Measurements from ENCODE around the gene CALM3.

CALM3 gene

DNA sequence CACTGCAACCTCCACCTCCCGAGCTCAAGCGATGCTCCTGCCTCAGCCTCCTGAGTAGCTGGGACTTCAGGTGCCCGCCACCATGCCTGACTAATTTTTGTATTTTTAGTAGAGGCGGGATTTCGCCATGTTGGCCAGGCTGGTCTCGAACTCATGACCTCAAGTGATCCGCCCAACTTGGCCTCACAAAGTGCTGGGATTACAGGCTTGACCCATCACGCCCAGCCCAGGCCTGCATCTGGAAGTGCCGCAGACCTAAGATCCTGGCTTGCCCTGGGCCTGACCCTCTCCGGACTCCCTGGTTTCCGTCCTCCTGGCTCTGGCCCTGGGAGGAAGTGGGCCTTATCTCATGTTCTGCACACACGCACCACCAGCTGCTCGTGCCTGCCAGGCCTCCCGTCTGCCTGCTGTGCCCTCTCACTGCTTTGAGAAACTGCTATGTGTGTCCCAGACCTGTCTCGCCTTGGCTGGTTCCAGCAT, 28.5 kb downstream of the CALM3 start:
- H3K4me3 ChIP-seq (ENCODE audit: low read length), result no peak overlapping the region
- WGBS, result 92% methylated on average over 15 of the region's 15 CpGs
- no peak overlapping the region for H3K9ac ChIP-seq (ENCODE audit: low read depth, low read length)
- H3K36me3 ChIP-seq (ENCODE audit: insufficient read depth, low read length), result no peaks in the 10 kb centered on the region
- H3K9me3 ChIP-seq (ENCODE audit: insufficient read depth, low read depth, low read length), result no peaks in the 10 kb centered on the region
- peaks cover 25% of the 10 kb centered on the region for H3K27me3 ChIP-seq (ENCODE audit: insufficient read depth, low read length)
- H3K4me1 ChIP-seq (ENCODE audit: insufficient read depth, low read length), result peaks cover 11% of the 10 kb centered on the region
- no peak overlapping the region for H3K27ac ChIP-seq (ENCODE audit: low read depth, low read length)

DNA sequence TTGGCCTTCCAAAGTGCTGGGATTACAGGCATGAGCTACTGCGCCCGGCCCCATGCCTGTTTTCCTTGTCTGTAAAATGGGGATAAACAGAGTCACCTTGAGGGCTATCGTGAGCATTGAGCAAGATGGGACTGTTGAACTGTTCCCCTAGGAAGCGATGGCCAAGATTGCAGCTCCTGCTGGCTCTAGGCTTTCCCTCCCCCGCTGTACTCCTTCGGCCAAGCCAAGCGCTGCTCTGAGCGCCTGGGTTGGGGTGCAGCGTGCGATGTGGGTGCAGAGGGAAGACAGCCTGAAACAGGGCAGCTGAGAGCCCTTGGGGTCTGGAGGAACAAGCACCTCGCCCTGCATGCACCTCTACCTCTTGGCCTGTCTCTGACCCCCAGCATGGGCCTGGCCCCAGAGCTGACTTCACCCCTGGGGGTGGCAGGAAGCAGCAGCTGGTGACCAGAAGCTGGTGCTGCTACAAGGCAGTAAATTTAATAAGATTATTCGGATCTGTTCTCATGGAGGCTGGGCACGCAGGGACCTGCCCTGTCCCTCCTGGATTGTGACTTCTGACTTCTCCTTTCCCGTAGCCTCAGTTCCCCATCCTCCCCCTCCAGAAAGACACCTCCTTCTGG, 29.6 kb downstream of the CALM3 start:
- Histone ChIP-seq H3K4me3 (ENCODE audit: low read length) (no peak overlapping the region), H3K27ac (ENCODE audit: low read depth, low read length) (no peak overlapping the region), H3K9ac (ENCODE audit: low read depth, low read length) (no peak overlapping the region), H3K4me1 (ENCODE audit: insufficient read depth, low read length) (peaks cover 11% of the 10 kb centered on the region), H3K36me3 (ENCODE audit: insufficient read depth, low read length) (no peaks in the 10 kb centered on the region), H3K27me3 (ENCODE audit: insufficient read depth, low read length) (peaks cover 34% of the 10 kb centered on the region), H3K9me3 (ENCODE audit: insufficient read depth, low read depth, low read length) (no peaks in the 10 kb centered on the region)
- whole genome bisulfite sequencing, result 85% methylated on average over 14 of the region's 14 CpGs

DNA sequence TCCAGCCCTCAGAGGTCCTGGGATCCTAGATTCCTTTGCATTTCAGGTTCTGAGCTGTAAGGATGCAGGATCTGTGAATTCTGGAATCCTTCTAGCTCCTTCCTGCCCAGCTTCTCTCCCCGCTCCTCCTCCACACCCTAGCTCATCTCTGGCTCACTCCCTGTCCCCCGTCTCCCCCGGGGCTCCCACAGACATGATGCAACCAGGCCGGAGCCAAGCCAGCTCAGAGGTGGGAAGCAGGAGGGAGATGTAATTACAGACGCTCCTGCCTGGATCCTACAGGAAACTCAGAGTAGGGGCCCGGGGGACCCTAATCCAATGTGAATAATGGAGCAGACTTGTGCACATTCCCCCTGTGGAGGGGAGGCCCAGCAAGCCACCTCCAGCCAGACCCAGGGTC, 30.4 kb downstream of the CALM3 start:
- no peaks in the 10 kb centered on the region for H3K36me3 ChIP-seq (ENCODE audit: insufficient read depth, low read length)
- peaks cover 42% of the 10 kb centered on the region for H3K27me3 ChIP-seq (ENCODE audit: insufficient read depth, low read length)
- peaks cover 15% of the 10 kb centered on the region for H3K4me1 ChIP-seq (ENCODE audit: insufficient read depth, low read length)
- H3K27ac ChIP-seq (ENCODE audit: low read depth, low read length), result no peak overlapping the region
- H3K9me3 ChIP-seq (ENCODE audit: insufficient read depth, low read depth, low read length), result no peaks in the 10 kb centered on the region
- no peak overlapping the region for H3K4me3 ChIP-seq (ENCODE audit: low read length)
- H3K9ac ChIP-seq (ENCODE audit: low read depth, low read length), result no peak overlapping the region
- 82% methylated on average over 6 of the region's 6 CpGs for WGBS

- H3K4me1 ChIP-seq (ENCODE audit: insufficient read depth, low read length), result peaks cover 15% of the 10 kb centered on the region
- H3K9me3 ChIP-seq (ENCODE audit: insufficient read depth, low read depth, low read length), result no peaks in the 10 kb centered on the region
- no peak overlapping the region for H3K4me3 ChIP-seq (ENCODE audit: low read length)
- H3K9ac ChIP-seq (ENCODE audit: low read depth, low read length), result no peak overlapping the region
- no peaks in the 10 kb centered on the region for H3K36me3 ChIP-seq (ENCODE audit: insufficient read depth, low read length)
- H3K27me3 ChIP-seq (ENCODE audit: insufficient read depth, low read length), result peaks cover 58% of the 10 kb centered on the region
- H3K27ac ChIP-seq (ENCODE audit: low read depth, low read length), result no peak overlapping the region
- WGBS, result 93% methylated on average over 3 of the region's 3 CpGs
Measured at GRCh38 chr19:46633130-46633529, 32.0 kb downstream of the CALM3 start.

GRCh38 chr19:46634045-46634655, 33.0 kb downstream of the CALM3 start:
- Histone ChIP-seq H3K27ac (ENCODE audit: low read depth, low read length) (no peak overlapping the region), H3K27me3 (ENCODE audit: insufficient read depth, low read length) (peaks cover 62% of the 10 kb centered on the region), H3K9me3 (ENCODE audit: insufficient read depth, low read depth, low read length) (no peaks in the 10 kb centered on the region), H3K36me3 (ENCODE audit: insufficient read depth, low read length) (no peaks in the 10 kb centered on the region), H3K9ac (ENCODE audit: low read depth, low read length) (peak overlapping the region; percentile 20; the same call in 1 of the 2 replicates), H3K4me1 (ENCODE audit: insufficient read depth, low read length) (peaks cover 15% of the 10 kb centered on the region), H3K4me3 (ENCODE audit: low read length) (peak overlapping the region; percentile 60)
- WGBS, result under 1% methylated on average over 35 of the region's 38 CpGs

DNA sequence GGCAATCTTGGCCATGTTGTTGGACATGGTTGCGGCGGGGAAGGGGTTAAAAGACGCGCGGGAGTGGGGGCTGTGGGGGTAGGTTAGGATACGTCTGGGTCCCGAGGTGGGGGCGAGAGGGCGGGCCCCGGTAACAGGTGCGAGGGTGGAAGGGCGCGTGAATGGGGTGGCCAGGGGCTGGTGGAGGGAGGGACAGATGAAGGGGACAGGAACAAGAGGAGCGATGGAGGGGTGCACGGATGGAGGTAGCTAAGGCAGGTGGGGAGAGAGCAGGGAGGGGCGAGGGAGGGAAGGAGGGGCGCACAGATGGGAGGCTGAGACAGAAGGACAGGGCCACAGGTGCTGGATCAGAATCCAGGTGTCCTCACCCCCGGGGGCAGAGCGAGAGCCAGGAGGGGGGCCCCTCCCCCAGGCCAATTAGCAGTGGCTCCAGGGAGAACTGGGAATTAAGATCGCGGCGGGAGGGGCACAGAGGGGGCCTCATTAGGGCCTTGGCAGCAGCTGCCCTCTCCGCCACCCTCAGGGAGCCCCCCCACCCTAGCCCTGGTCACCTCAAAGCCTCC, 33.6 kb downstream of the CALM3 start:
- Histone ChIP-seq H3K27ac (ENCODE audit: low read depth, low read length) (no peak overlapping the region), H3K27me3 (ENCODE audit: insufficient read depth, low read length) (peaks cover 63% of the 10 kb centered on the region)
- 3% methylated on average over 23 of the region's 23 CpGs for WGBS

DNA sequence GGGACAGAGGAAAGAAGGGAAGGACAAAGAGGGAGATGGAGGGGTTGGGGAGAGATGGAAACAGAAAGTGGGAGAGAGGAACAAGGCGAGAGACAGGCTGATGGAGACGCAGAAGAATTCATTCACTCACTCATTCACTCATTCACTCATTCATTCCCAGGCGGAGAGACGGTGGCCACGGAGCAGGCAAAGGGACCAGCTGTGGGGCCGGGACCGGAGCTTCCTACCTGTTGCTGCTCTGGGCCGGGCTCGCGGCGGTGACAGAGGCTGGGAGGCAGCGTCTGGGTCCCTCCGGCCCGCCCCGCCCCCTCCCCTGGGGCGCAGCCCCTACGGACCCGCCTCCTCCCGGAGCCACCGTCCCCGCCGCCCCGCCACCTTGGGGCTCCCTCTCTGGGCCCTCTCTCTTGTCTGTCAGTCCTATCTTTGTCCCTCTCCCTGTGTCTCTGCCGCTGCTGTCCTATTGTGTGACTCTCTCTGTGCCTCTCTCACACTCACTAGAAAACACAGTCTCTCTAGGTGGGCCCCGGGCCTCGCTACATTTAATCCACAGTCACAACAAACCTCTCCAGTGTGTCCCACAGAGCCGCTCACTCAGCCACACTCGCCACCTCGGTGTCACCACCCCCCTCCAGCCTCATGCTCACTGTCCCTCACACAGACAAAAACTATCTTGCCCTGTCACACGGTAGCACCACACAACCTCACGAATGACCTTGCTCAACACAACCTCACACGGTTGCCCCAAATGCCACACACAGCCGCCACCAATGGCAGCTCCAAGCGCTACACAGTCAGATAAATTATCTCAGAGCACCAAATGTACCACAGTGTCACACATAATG, 35.0 kb downstream of the CALM3 start, which contains the start of gene GNG8:
GNG8 (minus strand) TSS at position 283 of the 842 bp plus-strand sequence. CDS start 1,520 bp downstream, outside the sequence.
- Histone ChIP-seq H3K9me3 (ENCODE audit: insufficient read depth, low read depth, low read length) (no peaks in the 10 kb centered on the region), H3K27ac (ENCODE audit: low read depth, low read length) (no peak within 1 kb of the TSS), H3K4me3 (ENCODE audit: low read length) (peak within 1 kb of the TSS; percentile 60), H3K9ac (ENCODE audit: low read depth, low read length) (no peak within 1 kb of the TSS), H3K4me1 (ENCODE audit: insufficient read depth, low read length) (peaks cover 12% of the 10 kb centered on the region), H3K36me3 (ENCODE audit: insufficient read depth, low read length) (no peaks in the 10 kb centered on the region), H3K27me3 (ENCODE audit: insufficient read depth, low read length) (peaks cover 73% of the 10 kb centered on the region)
- WGBS, result 16% methylated on average over 33 of the region's 34 CpGs

More for the DNA sequence above, 33.6 kb downstream of the CALM3 start:
- Histone ChIP-seq H3K36me3 (ENCODE audit: insufficient read depth, low read length) (no peaks in the 10 kb centered on the region), H3K4me3 (ENCODE audit: low read length) (peak overlapping the region; percentile 60), H3K9ac (ENCODE audit: low read depth, low read length) (no peak overlapping the region), H3K4me1 (ENCODE audit: insufficient read depth, low read length) (peaks cover 15% of the 10 kb centered on the region), H3K9me3 (ENCODE audit: insufficient read depth, low read depth, low read length) (no peaks in the 10 kb centered on the region)

DNA sequence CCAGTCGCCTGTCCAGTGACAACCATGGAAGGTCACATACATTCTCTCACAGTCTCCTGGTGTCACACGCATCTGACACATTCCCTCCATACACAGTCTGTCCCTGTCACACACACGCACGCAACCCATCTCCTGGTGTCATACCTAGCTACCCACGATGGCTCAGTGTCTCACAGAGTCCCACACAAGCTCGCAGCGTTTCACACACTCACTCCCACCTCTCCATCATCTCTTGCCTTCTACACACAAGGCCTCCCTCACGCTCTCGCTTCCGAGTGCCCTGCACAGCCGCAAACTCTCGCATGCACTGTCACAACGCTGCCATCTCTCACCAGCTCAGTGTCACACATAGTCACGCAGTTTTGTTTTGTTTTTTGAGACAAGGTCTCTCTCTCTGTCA, 36.1 kb downstream of the CALM3 start:
- Histone ChIP-seq H3K27me3 (ENCODE audit: insufficient read depth, low read length) (peaks cover 77% of the 10 kb centered on the region), H3K4me1 (ENCODE audit: insufficient read depth, low read length) (peaks cover 9% of the 10 kb centered on the region; the same call in 1 of the 2 replicates), H3K9me3 (ENCODE audit: insufficient read depth, low read depth, low read length) (no peaks in the 10 kb centered on the region), H3K36me3 (ENCODE audit: insufficient read depth, low read length) (no peaks in the 10 kb centered on the region), H3K27ac (ENCODE audit: low read depth, low read length) (no peak overlapping the region), H3K9ac (ENCODE audit: low read depth, low read length) (no peak overlapping the region), H3K4me3 (ENCODE audit: low read length) (no peak overlapping the region)
- WGBS, result 81% methylated on average over 14 of the region's 14 CpGs

GRCh38 chr19:46639358-46640182, 38.4 kb downstream of the CALM3 start:
- no peak overlapping the region; the same call in 1 of the 2 replicates for H3K27ac ChIP-seq (ENCODE audit: low read depth, low read length)
- H3K36me3 ChIP-seq (ENCODE audit: insufficient read depth, low read length), result no peaks in the 10 kb centered on the region

GRCh38 chr19:46640656-46641055, 39.5 kb downstream of the CALM3 start:
- Histone ChIP-seq H3K27ac (ENCODE audit: low read depth, low read length) (no peak overlapping the region), H3K36me3 (ENCODE audit: insufficient read depth, low read length) (no peaks in the 10 kb centered on the region), H3K9ac (ENCODE audit: low read depth, low read length) (no peak overlapping the region), H3K4me1 (ENCODE audit: insufficient read depth, low read length) (0 out of 2 replicates have a peak, but pooled peaks cover 3% of the 10 kb centered on the region), H3K9me3 (ENCODE audit: insufficient read depth, low read depth, low read length) (no peaks in the 10 kb centered on the region), H3K27me3 (ENCODE audit: insufficient read depth, low read length) (peaks cover 53% of the 10 kb centered on the region), H3K4me3 (ENCODE audit: low read length) (no peak overlapping the region)
- 74% methylated on average over 2 of the region's 2 CpGs for WGBS

More at GRCh38 chr19:46639358-46640182, 38.4 kb downstream of the CALM3 start:
- Histone ChIP-seq H3K9me3 (ENCODE audit: insufficient read depth, low read depth, low read length) (no peaks in the 10 kb centered on the region), H3K4me3 (ENCODE audit: low read length) (peak overlapping the region; percentile 64), H3K27me3 (ENCODE audit: insufficient read depth, low read length) (peaks cover 59% of the 10 kb centered on the region), H3K9ac (ENCODE audit: low read depth, low read length) (no peak overlapping the region), H3K4me1 (ENCODE audit: insufficient read depth, low read length) (0 out of 2 replicates have a peak, but pooled peaks cover 3% of the 10 kb centered on the region)
- 8% methylated on average over 48 of the region's 49 CpGs for WGBS
